ENCODE results near the gene PIAS2. TPM values are rescaled to one million over a fixed set of nuclear protein-coding genes. Genes with fewer than 3 reads are reported as not detected.
A peak's percentile ranks its signal among the peaks of the same experiment; 100 is the strongest.

The PIAS2 gene
- total RNA-seq, 1 donor = 36.6 TPM

- peaks cover 33% of the 10 kb centered on the region for H4K20me1 ChIP-seq (ENCODE audit: insufficient read depth, low read length)
These were observed 1.3 kb downstream of the PIAS2 start for GRCh38 chr18:46915800-46916550.

DNA sequence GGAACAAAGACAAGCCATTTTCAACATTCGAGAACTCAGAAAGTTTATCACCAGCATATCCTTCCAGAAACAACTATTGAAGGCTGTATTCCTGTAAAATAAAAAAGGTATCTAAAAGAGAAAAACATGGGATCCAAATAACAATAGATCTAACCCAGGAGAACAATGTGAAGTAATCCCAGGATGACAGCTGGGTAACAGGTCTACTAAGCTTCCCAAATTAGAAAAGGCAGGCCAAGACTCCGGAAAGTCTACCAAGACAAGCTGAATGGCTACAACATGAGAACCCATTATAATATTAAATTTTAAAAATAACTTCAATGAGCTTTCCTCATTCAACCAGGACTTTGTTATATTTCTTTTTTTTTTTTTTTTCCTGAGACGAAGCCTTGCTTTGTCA, 6.5 kb downstream of the PIAS2 start:
- no peak for DNase-seq (ENCODE audit: insufficient read length, low spot score, missing footprints)
- Histone ChIP-seq H3K9me3 (ENCODE audit: low read depth, low read length) (no peaks in the 10 kb centered on the region), H3K4me3 (ENCODE audit: insufficient read depth, low read length) (no peak overlapping the region), H3K4me2 (ENCODE audit: insufficient read depth, low read length) (no peak overlapping the region), H3K27ac (ENCODE audit: low read depth, low read length) (no peak overlapping the region), H3K36me3 (ENCODE audit: insufficient read depth, low read length) (no peaks in the 10 kb centered on the region), H3K79me2 (ENCODE audit: insufficient read depth, low read length) (peaks cover 86% of the 10 kb centered on the region), H4K20me1 (ENCODE audit: insufficient read depth, low read length) (peaks cover 53% of the 10 kb centered on the region), H2AFZ (ENCODE audit: low read length) (no peak overlapping the region), H3K4me1 (ENCODE audit: insufficient read depth, low read length) (peaks cover under 1% of the 10 kb centered on the region), H3K27me3 (ENCODE audit: insufficient read depth, low read length) (no peaks in the 10 kb centered on the region)
- TF ChIP-seq, protein P1, sequence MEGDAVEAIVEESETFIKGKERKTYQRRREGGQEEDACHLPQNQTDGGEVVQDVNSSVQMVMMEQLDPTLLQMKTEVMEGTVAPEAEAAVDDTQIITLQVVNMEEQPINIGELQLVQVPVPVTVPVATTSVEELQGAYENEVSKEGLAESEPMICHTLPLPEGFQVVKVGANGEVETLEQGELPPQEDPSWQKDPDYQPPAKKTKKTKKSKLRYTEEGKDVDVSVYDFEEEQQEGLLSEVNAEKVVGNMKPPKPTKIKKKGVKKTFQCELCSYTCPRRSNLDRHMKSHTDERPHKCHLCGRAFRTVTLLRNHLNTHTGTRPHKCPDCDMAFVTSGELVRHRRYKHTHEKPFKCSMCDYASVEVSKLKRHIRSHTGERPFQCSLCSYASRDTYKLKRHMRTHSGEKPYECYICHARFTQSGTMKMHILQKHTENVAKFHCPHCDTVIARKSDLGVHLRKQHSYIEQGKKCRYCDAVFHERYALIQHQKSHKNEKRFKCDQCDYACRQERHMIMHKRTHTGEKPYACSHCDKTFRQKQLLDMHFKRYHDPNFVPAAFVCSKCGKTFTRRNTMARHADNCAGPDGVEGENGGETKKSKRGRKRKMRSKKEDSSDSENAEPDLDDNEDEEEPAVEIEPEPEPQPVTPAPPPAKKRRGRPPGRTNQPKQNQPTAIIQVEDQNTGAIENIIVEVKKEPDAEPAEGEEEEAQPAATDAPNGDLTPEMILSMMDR (IDR thresholded peaks at IDR 0.05; ENCODE audit: extremely low read depth, low read depth, low read length) = no peak

More at GRCh38 chr18:46915800-46916550, 1.3 kb downstream of the PIAS2 start:
- peak; percentile 76 for DNase-seq (ENCODE audit: insufficient read length, low spot score, missing footprints)
- H3K9me3 ChIP-seq (ENCODE audit: low read depth, low read length) = no peaks in the 10 kb centered on the region
- peaks cover 57% of the 10 kb centered on the region for H3K79me2 ChIP-seq (ENCODE audit: insufficient read depth, low read length)
- H2AFZ ChIP-seq (ENCODE audit: low read length) = peak overlapping the region; percentile 95
- peak overlapping the region; percentile 90 for H3K4me3 ChIP-seq (ENCODE audit: insufficient read depth, low read length)
- H3K4me2 ChIP-seq (ENCODE audit: insufficient read depth, low read length) = peak overlapping the region; percentile 93
- peaks cover 3% of the 10 kb centered on the region for H3K4me1 ChIP-seq (ENCODE audit: insufficient read depth, low read length)
- TF ChIP-seq, protein P1 (IDR thresholded peaks at IDR 0.05; ENCODE audit: extremely low read depth, low read depth, low read length) = no peak
- H3K36me3 ChIP-seq (ENCODE audit: insufficient read depth, low read length) = no peaks in the 10 kb centered on the region
- no peaks in the 10 kb centered on the region for H3K27me3 ChIP-seq (ENCODE audit: insufficient read depth, low read length)
- H3K27ac ChIP-seq (ENCODE audit: low read depth, low read length) = peak overlapping the region; percentile 60

GRCh38 chr18:46909497-46909896, 7.8 kb downstream of the PIAS2 start:
- TF ChIP-seq, protein P1 (IDR thresholded peaks at IDR 0.05; ENCODE audit: extremely low read depth, low read depth, low read length) = no peak
- DNase-seq (ENCODE audit: insufficient read length, low spot score, missing footprints) = no peak
- no peaks in the 10 kb centered on the region for H3K9me3 ChIP-seq (ENCODE audit: low read depth, low read length)
- H3K4me2 ChIP-seq (ENCODE audit: insufficient read depth, low read length) = no peak overlapping the region
- H3K4me1 ChIP-seq (ENCODE audit: insufficient read depth, low read length) = no peaks in the 10 kb centered on the region
- H2AFZ ChIP-seq (ENCODE audit: low read length) = no peak overlapping the region
- peaks cover 84% of the 10 kb centered on the region for H3K79me2 ChIP-seq (ENCODE audit: insufficient read depth, low read length)
- no peaks in the 10 kb centered on the region for H3K36me3 ChIP-seq (ENCODE audit: insufficient read depth, low read length)
- H4K20me1 ChIP-seq (ENCODE audit: insufficient read depth, low read length) = peaks cover 43% of the 10 kb centered on the region
- no peak overlapping the region for H3K4me3 ChIP-seq (ENCODE audit: insufficient read depth, low read length)
- H3K27me3 ChIP-seq (ENCODE audit: insufficient read depth, low read length) = no peaks in the 10 kb centered on the region
- no peak overlapping the region for H3K27ac ChIP-seq (ENCODE audit: low read depth, low read length)

DNA sequence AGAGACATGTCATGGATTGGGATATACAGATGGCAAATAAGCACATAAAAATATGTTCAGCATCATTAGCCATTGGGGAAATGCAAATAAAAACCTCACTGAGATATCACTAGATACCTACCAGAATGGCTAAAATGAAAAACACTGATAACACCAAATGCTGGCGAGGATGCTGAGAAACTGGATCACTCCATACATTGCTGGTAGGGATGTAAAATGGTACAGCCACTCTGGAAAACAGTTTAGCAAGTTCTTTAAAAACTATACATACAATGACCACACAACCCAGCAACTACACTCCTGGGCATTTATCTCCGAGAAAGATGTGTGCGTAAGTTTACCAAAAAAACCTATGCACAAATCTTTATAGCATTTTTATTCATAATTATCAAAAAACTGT, 13.9 kb downstream of the PIAS2 start:
- TF ChIP-seq, protein P1 (IDR thresholded peaks at IDR 0.05; ENCODE audit: extremely low read depth, low read depth, low read length) = no peak
- Histone ChIP-seq H3K4me2 (ENCODE audit: insufficient read depth, low read length) (no peak overlapping the region), H2AFZ (ENCODE audit: low read length) (no peak overlapping the region), H3K79me2 (ENCODE audit: insufficient read depth, low read length) (peaks cover 76% of the 10 kb centered on the region), H3K27me3 (ENCODE audit: insufficient read depth, low read length) (no peaks in the 10 kb centered on the region), H3K4me1 (ENCODE audit: insufficient read depth, low read length) (no peaks in the 10 kb centered on the region), H3K36me3 (ENCODE audit: insufficient read depth, low read length) (no peaks in the 10 kb centered on the region), H3K4me3 (ENCODE audit: insufficient read depth, low read length) (no peak overlapping the region), H3K27ac (ENCODE audit: low read depth, low read length) (no peak overlapping the region), H3K9me3 (ENCODE audit: low read depth, low read length) (no peaks in the 10 kb centered on the region), H4K20me1 (ENCODE audit: insufficient read depth, low read length) (peaks cover 23% of the 10 kb centered on the region)
- DNase-seq (ENCODE audit: insufficient read length, low spot score, missing footprints) = no peak

Data from osteoblast (primary cell).